Measurements from ENCODE around the gene MON1B. TPM values are rescaled to one million over a fixed set of nuclear protein-coding genes. Genes with fewer than 3 reads are reported as not detected.

Gene MON1B
- total and polyA plus RNA-seq, 8 donors: 14.8 to 35.9 (median 21.4) TPM

DNA sequence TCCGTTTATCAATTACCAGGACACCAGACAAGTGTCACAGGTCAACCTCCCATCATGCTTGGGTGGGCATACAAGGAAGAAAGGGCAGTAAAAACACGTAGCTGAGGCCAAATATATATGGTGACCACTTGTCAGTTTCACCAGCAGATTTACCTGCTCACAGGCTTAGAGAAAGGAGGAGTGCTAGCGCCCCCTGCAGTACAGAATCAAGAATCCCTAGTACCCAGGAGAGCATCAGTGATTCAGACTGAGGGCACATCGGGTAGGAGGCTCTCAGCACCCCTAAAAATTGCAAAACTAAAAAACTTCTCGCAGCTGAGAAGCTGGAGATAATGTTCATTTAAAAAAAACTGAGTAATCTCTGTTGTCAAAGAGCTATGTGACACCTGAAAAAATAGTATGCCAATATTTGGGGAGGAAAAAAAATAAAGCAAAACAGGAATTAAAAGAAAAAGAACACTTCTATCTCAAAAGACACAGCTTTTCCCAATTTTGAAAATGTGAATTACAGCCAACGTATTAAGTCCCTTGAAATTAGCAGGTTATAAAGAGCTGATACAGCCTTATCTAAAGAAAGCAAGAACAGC is 21.2 kb upstream of the MON1B start:
- intact Hi-C loops (cut with DNase I): loop anchor here in 2 of 3 donors (10.0 kb wide), 2 partner anchors 895 to 1375 kb away; partner anchors contain the start of gene CNTNAP4 (in 1 of the 2)

GRCh38 chr16:77170805-77171204 is 20.2 kb upstream of the MON1B start:
- ATAC-seq (no peak), FAIRE-seq (no peak), DNase-seq (no peak)
- intact Hi-C loops (cut with DNase I): loop anchor here in 1 of 3 donors (10.0 kb wide), 1 partner anchor 1376 kb away; no protein-coding TSS in a partner anchor
- TF ChIP-seq, protein P1, sequence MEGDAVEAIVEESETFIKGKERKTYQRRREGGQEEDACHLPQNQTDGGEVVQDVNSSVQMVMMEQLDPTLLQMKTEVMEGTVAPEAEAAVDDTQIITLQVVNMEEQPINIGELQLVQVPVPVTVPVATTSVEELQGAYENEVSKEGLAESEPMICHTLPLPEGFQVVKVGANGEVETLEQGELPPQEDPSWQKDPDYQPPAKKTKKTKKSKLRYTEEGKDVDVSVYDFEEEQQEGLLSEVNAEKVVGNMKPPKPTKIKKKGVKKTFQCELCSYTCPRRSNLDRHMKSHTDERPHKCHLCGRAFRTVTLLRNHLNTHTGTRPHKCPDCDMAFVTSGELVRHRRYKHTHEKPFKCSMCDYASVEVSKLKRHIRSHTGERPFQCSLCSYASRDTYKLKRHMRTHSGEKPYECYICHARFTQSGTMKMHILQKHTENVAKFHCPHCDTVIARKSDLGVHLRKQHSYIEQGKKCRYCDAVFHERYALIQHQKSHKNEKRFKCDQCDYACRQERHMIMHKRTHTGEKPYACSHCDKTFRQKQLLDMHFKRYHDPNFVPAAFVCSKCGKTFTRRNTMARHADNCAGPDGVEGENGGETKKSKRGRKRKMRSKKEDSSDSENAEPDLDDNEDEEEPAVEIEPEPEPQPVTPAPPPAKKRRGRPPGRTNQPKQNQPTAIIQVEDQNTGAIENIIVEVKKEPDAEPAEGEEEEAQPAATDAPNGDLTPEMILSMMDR (IDR thresholded peaks at IDR 0.05): no peak
- Histone ChIP-seq H3K27ac (no peak overlapping the region), H3K9me3 (no peaks in the 10 kb centered on the region), H3K27me3 (peaks cover 0 to 8% (median 0%) of the 10 kb centered on the region in 4 donors), H3K36me3 (no peaks in the 10 kb centered on the region), H3K4me3 (no peak overlapping the region), H3K4me1 (no peaks in the 10 kb centered on the region)
- WGBS, 2 donors: 38 to 58% methylated on average over 4 of the region's 4 CpGs

More for the DNA sequence above, 21.2 kb upstream of the MON1B start:
- peaks cover 0 to 8% (median 0%) of the 10 kb centered on the region in 4 donors for H3K27me3 ChIP-seq
- FAIRE-seq (no peak), DNase-seq (peak in 3 of 6 donors; percentile 20 to 38 (median 31)), ATAC-seq (peak in 3 of 4 donors; percentile 63 to 72 (median 65))
- TF ChIP-seq, protein P1 (IDR thresholded peaks at IDR 0.05): peak; percentile 9 to 57 (median 38)
- no peaks in the 10 kb centered on the region for H3K9me3 ChIP-seq
- H3K27ac ChIP-seq: no peak overlapping the region
- H3K4me1 ChIP-seq: no peaks in the 10 kb centered on the region
- WGBS, 2 donors: 15 to 20% methylated on average over 6 of the region's 6 CpGs
- H3K36me3 ChIP-seq: no peaks in the 10 kb centered on the region
- no peak overlapping the region for H3K4me3 ChIP-seq

GRCh38 chr16:77171745-77172635 is 19.0 kb upstream of the MON1B start:
- Histone ChIP-seq H3K4me1 (no peaks in the 10 kb centered on the region), H3K27ac (no peak overlapping the region), H3K36me3 (no peaks in the 10 kb centered on the region), H3K27me3 (peaks cover 0 to 8% (median 0%) of the 10 kb centered on the region in 4 donors), H3K4me3 (no peak overlapping the region), H3K9me3 (no peaks in the 10 kb centered on the region)
- 43 to 47% methylated on average over 5 of the region's 5 CpGs for WGBS, 2 donors
- intact Hi-C loops (cut with DNase I): loop anchor here in 1 of 3 donors (10.0 kb wide), 1 partner anchor 1377 kb away; no protein-coding TSS in a partner anchor
- peak in 3 of 4 donors; percentile 87 to 89 (median 88) for ATAC-seq
- peak in 2 of 6 donors; percentile 31 to 33 for DNase-seq
- TF ChIP-seq, protein P1 (IDR thresholded peaks at IDR 0.05): peak; percentile 59 to 63 (median 60)
- FAIRE-seq: peak; percentile 49

- Histone ChIP-seq H3K4me1 (no peaks in the 10 kb centered on the region), H3K27ac (no peak overlapping the region), H3K9me3 (no peaks in the 10 kb centered on the region), H3K27me3 (peaks cover 0 to 8% (median 0%) of the 10 kb centered on the region in 4 donors), H3K36me3 (no peaks in the 10 kb centered on the region), H3K4me3 (no peak overlapping the region)
- intact Hi-C loops (cut with DNase I): loop anchor here in 1 of 3 donors (10.0 kb wide), 1 partner anchor 1378 kb away; no protein-coding TSS in a partner anchor
- TF ChIP-seq, protein P1 (IDR thresholded peaks at IDR 0.05): no peak
- no peak for DNase-seq
- ATAC-seq: no peak
- no peak for FAIRE-seq
Observed at GRCh38 chr16:77172951-77173350, 18.0 kb upstream of the MON1B start.

Data from pancreas (tissue), 10 donors.